Activated B cell treated with CpG ODN at 0.5 μM for 24 hours (primary cell): ENCODE results near the gene PRRG2. TPM values are rescaled to one million over a fixed set of nuclear protein-coding genes. Genes with fewer than 3 reads are reported as not detected.

ENCODE experiments used
- ATAC-seq: fragments of 200-7000 bp; cut with Tn5 transposase; one replicate; pipeline ENCODE4 v1.10.0; 2021; ENCODE audit warnings: low read depth, mild to moderate bottlenecking, moderate library complexity
- CTCF ChIA-PET: fragments of 350-600 bp; sonication (Branson Sonifier 250); formaldehyde crosslinking; loops from one replicate; lab custom pipeline; 2021; ENCODE audit warnings: antibody characterized with exemption; lab: Charles Lee
- POLR2A ChIA-PET: fragments of 350-600 bp; sonication (Branson Sonifier 250); formaldehyde crosslinking; loops from one replicate; lab custom pipeline; 2021; ENCODE audit warnings: antibody characterized with exemption; lab: Charles Lee
- DNase-seq: peaks from one replicate; pipeline ENCODE4 v3.0.0; 2022
- H3K27ac Mint-ChIP-seq: one replicate; pipeline ENCODE4 v1.8.0; 2020; ENCODE audit warnings: mixed read lengths
- H3K27me3 Mint-ChIP-seq: one replicate; pipeline ENCODE4 v1.8.0; 2021; ENCODE audit warnings: mixed read lengths
- H3K36me3 Mint-ChIP-seq: one replicate; pipeline ENCODE4 v1.8.0; 2021; ENCODE audit warnings: low read depth, mixed read lengths
- H3K4me1 Mint-ChIP-seq: one replicate; pipeline ENCODE4 v1.8.0; 2021; ENCODE audit warnings: mixed read lengths
- H3K4me3 Mint-ChIP-seq: one replicate; pipeline ENCODE4 v1.8.0; 2020; ENCODE audit warnings: mild to moderate bottlenecking, mixed read lengths
- H3K9me3 Mint-ChIP-seq: one replicate; pipeline ENCODE4 v1.8.0; 2020; ENCODE audit warnings: mixed read lengths
- CTCF ChIP-seq: fragments of 200-600 bp; IDR thresholded peaks from one replicate; pipeline ENCODE4 v1.8.0; 2022; ENCODE audit warnings: antibody characterized with exemption, mild to moderate bottlenecking
- intact Hi-C: fragments of 100-400 bp; cut with micrococcal nuclease; formaldehyde crosslinking; loops from one replicate; pipeline ENCODE4 v1.15.1; 2024
- total RNA-seq: library from RNA; stranded (reverse); gene quantifications from 2 replicates; pipeline ENCODE4 v1.2.3, GENCODE V29; 2022

PRRG2 gene
- total RNA-seq, 1 donor from 2014 or later = 1.8 TPM

GRCh38 chr19:49590071-49590970, 9.2 kb downstream of the PRRG2 start:
- Mint-ChIP-seq H3K27me3 (no peaks in the 10 kb centered on the region), H3K36me3 (peaks cover 19% of the 10 kb centered on the region), H3K4me1 (peaks cover 34% of the 10 kb centered on the region), H3K27ac (peak overlapping the region; percentile 89), H3K4me3 (peak overlapping the region; percentile 85), H3K9me3 (no peaks in the 10 kb centered on the region)
- DNase-seq (peak; percentile 96), ATAC-seq (peak; percentile 81)
- ChIA-PET CTCF (interaction anchor here (1.0 to 1.5 kb wide), 2 partner anchors 10 to 19 kb away, joined by 3 to 4 read pairs; partner anchors contain the start of genes NOSIP and PRRG2), POLR2A (interaction anchor here (0.5 to 6.5 kb wide), 23 partner anchors 11 to 1274 kb away, joined by 3 to 106 read pairs (median 5); partner anchors contain the start of genes AP2A1, BCL2L12, IRF3 and LIN7B)
- intact Hi-C loops = loop anchor here (1.0 to 5.0 kb wide), 12 partner anchors 10 to 953 kb away; partner anchors contain the start of genes AKT1S1, ALDH16A1, AP2A1 and BCL2L12
- no peak for TF ChIP-seq CTCF

- ATAC-seq = peak; percentile 19
- intact Hi-C loops = loop anchor here (1.0 to 5.0 kb wide), 12 partner anchors 11 to 954 kb away; partner anchors contain the start of genes AKT1S1, ALDH16A1, AP2A1 and BCL2L12
- Mint-ChIP-seq H3K36me3 (peaks cover 19% of the 10 kb centered on the region), H3K9me3 (no peaks in the 10 kb centered on the region), H3K4me3 (peak within 1 kb of the TSS; percentile 85), H3K4me1 (peaks cover 34% of the 10 kb centered on the region), H3K27ac (peak within 1 kb of the TSS; percentile 89), H3K27me3 (no peaks in the 10 kb centered on the region)
- TF ChIP-seq CTCF = no peak
- peak; percentile 71 for DNase-seq
- POLR2A ChIA-PET = interaction anchor here (0.6 to 6.5 kb wide), 16 partner anchors 11 to 971 kb away, joined by 3 to 106 read pairs (median 8); partner anchors contain the start of genes BCL2L12, IRF3, NOSIP and PIH1D1
- CTCF ChIA-PET = interaction anchor here (1.5 kb wide), 1 partner anchor 20 kb away, joined by 3 read pairs; no protein-coding TSS in a partner anchor
These were observed 10.0 kb downstream of the PRRG2 start, which contains the start of gene PRR12 for GRCh38 chr19:49590971-49591730. Gene PRR12 (plus strand): TSS chr19:49591182. CDS start chr19:49591655, 473 bp downstream.

- Mint-ChIP-seq H3K27me3 (no peaks in the 10 kb centered on the region), H3K4me1 (peaks cover 34% of the 10 kb centered on the region), H3K4me3 (peak overlapping the region; percentile 85), H3K36me3 (peaks cover 19% of the 10 kb centered on the region), H3K9me3 (no peaks in the 10 kb centered on the region), H3K27ac (peak overlapping the region; percentile 89)
- DNase-seq (peak; percentile 49), ATAC-seq (no peak)
- no peak for TF ChIP-seq CTCF
- intact Hi-C loops = loop anchor here (2.0 to 5.0 kb wide), 8 partner anchors 73 to 955 kb away; partner anchors contain the start of genes AKT1S1, AP2A1, BCL2L12 and DBP
- ChIA-PET POLR2A (interaction anchor here (0.6 to 6.5 kb wide), 8 partner anchors 10 to 737 kb away, joined by 3 to 106 read pairs (median 8); partner anchors contain the start of genes NOSIP, PRMT1, PRRG2 and RPS11), CTCF (no interaction called here)
These were observed 10.8 kb downstream of the PRRG2 start for GRCh38 chr19:49591731-49592485.

GRCh38 chr19:49592486-49593232, 11.5 kb downstream of the PRRG2 start:
- Mint-ChIP-seq H3K4me1 (peaks cover 34% of the 10 kb centered on the region), H3K9me3 (no peaks in the 10 kb centered on the region), H3K27me3 (no peaks in the 10 kb centered on the region), H3K4me3 (peak overlapping the region; percentile 85), H3K27ac (peak overlapping the region; percentile 87), H3K36me3 (peaks cover 21% of the 10 kb centered on the region)
- no peak for ATAC-seq
- intact Hi-C loops = loop anchor here (5.0 kb wide), 4 partner anchors 95 to 955 kb away; partner anchors contain the start of genes AKT1S1, DBP, RPS11 and TBC1D17
- DNase-seq = no peak
- ChIA-PET POLR2A (interaction anchor here (0.6 to 6.5 kb wide), 14 partner anchors 13 to 337 kb away, joined by 3 to 106 read pairs (median 6); partner anchors contain the start of genes ATF5, NOSIP, NUP62 and PRMT1), CTCF (interaction anchor here (0.8 kb wide), 1 partner anchor 47 kb away, joined by 3 read pairs; the partner anchor contains the start of gene RRAS)
- TF ChIP-seq CTCF = no peak
